ENCODE data around the gene ADAMTSL4.

DNA sequence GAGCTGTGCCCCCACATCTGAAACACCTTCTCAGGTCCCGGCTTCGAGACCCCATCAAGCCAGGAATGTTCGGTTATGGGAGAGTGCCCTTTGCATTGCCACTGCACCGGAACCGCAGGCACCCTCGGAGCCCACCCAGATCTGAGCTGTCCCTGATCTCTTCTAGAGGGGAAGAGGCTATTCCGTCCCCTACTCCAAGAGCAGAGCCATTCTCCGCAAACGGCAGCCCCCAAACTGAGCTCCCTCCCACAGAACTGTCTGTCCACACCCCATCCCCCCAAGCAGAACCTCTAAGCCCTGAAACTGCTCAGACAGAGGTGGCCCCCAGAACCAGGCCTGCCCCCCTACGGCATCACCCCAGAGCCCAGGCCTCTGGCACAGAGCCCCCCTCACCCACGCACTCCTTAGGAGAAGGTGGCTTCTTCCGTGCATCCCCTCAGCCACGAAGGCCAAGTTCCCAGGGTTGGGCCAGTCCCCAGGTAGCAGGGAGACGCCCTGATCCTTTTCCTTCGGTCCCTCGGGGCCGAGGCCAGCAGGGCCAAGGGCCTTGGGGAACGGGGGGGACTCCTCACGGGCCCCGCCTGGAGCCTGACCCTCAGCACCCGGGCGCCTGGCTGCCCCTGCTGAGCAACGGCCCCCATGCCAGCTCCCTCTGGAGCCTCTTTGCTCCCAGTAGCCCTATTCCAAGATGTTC lies 4.3 kb downstream of the ADAMTSL4 start:
- TF ChIP-seq, protein P1, sequence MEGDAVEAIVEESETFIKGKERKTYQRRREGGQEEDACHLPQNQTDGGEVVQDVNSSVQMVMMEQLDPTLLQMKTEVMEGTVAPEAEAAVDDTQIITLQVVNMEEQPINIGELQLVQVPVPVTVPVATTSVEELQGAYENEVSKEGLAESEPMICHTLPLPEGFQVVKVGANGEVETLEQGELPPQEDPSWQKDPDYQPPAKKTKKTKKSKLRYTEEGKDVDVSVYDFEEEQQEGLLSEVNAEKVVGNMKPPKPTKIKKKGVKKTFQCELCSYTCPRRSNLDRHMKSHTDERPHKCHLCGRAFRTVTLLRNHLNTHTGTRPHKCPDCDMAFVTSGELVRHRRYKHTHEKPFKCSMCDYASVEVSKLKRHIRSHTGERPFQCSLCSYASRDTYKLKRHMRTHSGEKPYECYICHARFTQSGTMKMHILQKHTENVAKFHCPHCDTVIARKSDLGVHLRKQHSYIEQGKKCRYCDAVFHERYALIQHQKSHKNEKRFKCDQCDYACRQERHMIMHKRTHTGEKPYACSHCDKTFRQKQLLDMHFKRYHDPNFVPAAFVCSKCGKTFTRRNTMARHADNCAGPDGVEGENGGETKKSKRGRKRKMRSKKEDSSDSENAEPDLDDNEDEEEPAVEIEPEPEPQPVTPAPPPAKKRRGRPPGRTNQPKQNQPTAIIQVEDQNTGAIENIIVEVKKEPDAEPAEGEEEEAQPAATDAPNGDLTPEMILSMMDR (IDR thresholded peaks at IDR 0.05; ENCODE audit: low read depth, low read length) = no peak
- no peak for TF ChIP-seq POLR2A (IDR thresholded peaks at IDR 0.05; ENCODE audit: extremely low read depth, insufficient read length)
- no peak for TF ChIP-seq MAX (IDR thresholded peaks at IDR 0.05; ENCODE audit: low read depth, low read length)

Data from NB4 (cell line).